HepG2 (cell line): ENCODE data around the gene RRBP1. TPM values are rescaled to one million over a fixed set of nuclear protein-coding genes. Genes with fewer than 3 reads are reported as not detected.

Experiments used
- ATF1 ChIP-seq: IDR thresholded peaks from 2 replicates; pipeline ENCODE4 v1.6.1; 2016; ENCODE audit warnings: mild to moderate bottlenecking, control low read depth
- ATM ChIP-seq: fragments of 450-650 bp; IDR thresholded peaks from 2 replicates; pipeline ENCODE4 v1.7.1; 2017; ENCODE audit warnings: mild to moderate bottlenecking, borderline replicate concordance
- CC2D1A ChIP-seq: sonication (generic); formaldehyde crosslinking; IDR thresholded peaks from 2 replicates; pipeline ENCODE4 v1.8.1; 2023; ENCODE audit warnings: mild to moderate bottlenecking, missing genetic modification reagents
- EEA1 ChIP-seq: sonication (generic); formaldehyde crosslinking; IDR thresholded peaks from 2 replicates; pipeline ENCODE4 v1.5.1; 2020; ENCODE audit warnings: mild to moderate bottlenecking, missing genetic modification reagents, borderline replicate concordance
- FOXC1 ChIP-seq: sonication (generic); formaldehyde crosslinking; IDR thresholded peaks from 2 replicates; pipeline ENCODE4 v1.8.0; 2022; ENCODE audit warnings: mild to moderate bottlenecking, missing genetic modification reagents, borderline replicate concordance
- GATAD2A ChIP-seq: IDR thresholded peaks from 2 replicates; pipeline ENCODE4 v1.6.1; 2016
- KAT8 ChIP-seq: IDR thresholded peaks from 2 replicates; pipeline ENCODE4 v1.6.1; 2016; ENCODE audit warnings: missing genetic modification reagents, missing compliant biosample characterization
- KLF9 ChIP-seq: IDR thresholded peaks from 2 replicates; pipeline ENCODE4 v1.6.1; 2016; ENCODE audit warnings: low read depth
- MED1 ChIP-seq: sonication (generic); formaldehyde crosslinking; IDR thresholded peaks from 2 replicates; pipeline ENCODE4 v1.4.0; 2020; ENCODE audit warnings: missing genetic modification reagents
- NKX3-1 ChIP-seq: sonication (generic); formaldehyde crosslinking; IDR thresholded peaks from 2 replicates; pipeline ENCODE4 v1.5.0; 2020; ENCODE audit warnings: missing genetic modification reagents
- PTBP1 ChIP-seq: fragments of 200-400 bp; formaldehyde crosslinking; IDR thresholded peaks from 2 replicates; pipeline ENCODE4 v1.6.1; 2018; ENCODE audit warnings: low read length, low read depth; ENCODE audit not compliant: poor library complexity, severe bottlenecking
- SUZ12 ChIP-seq: fragments of 150-350 bp; IDR thresholded peaks from 2 replicates; pipeline ENCODE4 v1.6.1; 2014; ENCODE audit warnings: low read depth, low read length
- ZNF3 ChIP-seq: IDR thresholded peaks from 2 replicates; pipeline ENCODE4 v1.7.0; 2017; ENCODE audit warnings: inconsistent platforms
- ZNF430 ChIP-seq: sonication (generic); formaldehyde crosslinking; IDR thresholded peaks from 2 replicates; pipeline ENCODE4 v1.9.0; 2021; ENCODE audit warnings: mild to moderate bottlenecking, missing genetic modification reagents
- ZNF780A ChIP-seq: sonication (generic); formaldehyde crosslinking; IDR thresholded peaks from 2 replicates; pipeline ENCODE4 v1.8.0; 2022; ENCODE audit warnings: mild to moderate bottlenecking, missing genetic modification reagents, moderate library complexity
- ZSCAN21 ChIP-seq: sonication (generic); formaldehyde crosslinking; IDR thresholded peaks from 2 replicates; pipeline ENCODE4 v1.8.0; 2022; ENCODE audit warnings: mild to moderate bottlenecking, missing genetic modification reagents, moderate library complexity, borderline replicate concordance
- ZSCAN25 ChIP-seq: sonication (generic); formaldehyde crosslinking; IDR thresholded peaks from 2 replicates; pipeline ENCODE4 v1.8.0; 2022; ENCODE audit warnings: mild to moderate bottlenecking, missing genetic modification reagents
- polyA plus RNA-seq, 8 experiments: library from polyadenylated mRNA; depleted of rRNA in 3 of 8; stranded (reverse) in 7 of 8; unstranded in 1 of 8; fragments of >200 nt; fragmentation: Illumina TruSeq in 4 of 8; extraction: Trizol in 4 of 8; gene quantifications; 2 replicates each; pipeline versions ENCODE4 v1.2.1 to v1.2.3, GENCODE V29; 2011 to 2016; ENCODE audit warnings: low read depth in 4 of 8, missing spikeins in 1 of 8, mixed read lengths in 1 of 8; ENCODE audit not compliant: insufficient read depth in 1 of 8
- total RNA-seq, 5 experiments: library from RNA; depleted of rRNA; stranded (reverse); fragments of >200 nt; fragmentation: Illumina TruSeq; extraction: Trizol; gene quantifications; 2 replicates each; pipeline ENCODE4 v1.2.3, GENCODE V29; 2016; ENCODE audit warnings: low read depth in 1 of 5
- TF ChIP-seq, protein P1 (sequence below): fragments of 450-650 bp; IDR thresholded peaks from 2 replicates; pipeline ENCODE4 v1.6.1; 2017
- TF ChIP-seq, protein P2 (sequence below): sonication (generic); formaldehyde crosslinking; IDR thresholded peaks from 2 replicates; pipeline ENCODE4 v1.4.0; 2020; ENCODE audit warnings: missing genetic modification reagents
- TF ChIP-seq, protein P3 (sequence below): IDR thresholded peaks from 2 replicates; pipeline ENCODE4 v1.6.1; 2018; ENCODE audit warnings: missing genetic modification reagents, mild to moderate bottlenecking, missing compliant biosample characterization
- TF ChIP-seq, protein P4 (sequence below): sonication (generic); formaldehyde crosslinking; IDR thresholded peaks from 2 replicates; pipeline ENCODE4 v1.4.0; 2020; ENCODE audit warnings: missing genetic modification reagents, mild to moderate bottlenecking, borderline replicate concordance
- TF ChIP-seq, protein P5 (sequence below): sonication (generic); formaldehyde crosslinking; IDR thresholded peaks from 2 replicates; pipeline ENCODE4 v1.4.0; 2020; ENCODE audit warnings: low read depth, missing genetic modification reagents
- TF ChIP-seq, protein P6 (sequence below): sonication (generic); formaldehyde crosslinking; IDR thresholded peaks from 2 replicates; pipeline ENCODE4 v1.5.0; 2020; ENCODE audit warnings: mild to moderate bottlenecking, low read depth, missing genetic modification reagents, borderline replicate concordance

Gene RRBP1
- total and polyA plus RNA-seq, 2 of the 13 experiments (the other 11 are each of a cell fraction or from before 2014, with no cell fraction given), result 150 to 222 TPM

DNA sequence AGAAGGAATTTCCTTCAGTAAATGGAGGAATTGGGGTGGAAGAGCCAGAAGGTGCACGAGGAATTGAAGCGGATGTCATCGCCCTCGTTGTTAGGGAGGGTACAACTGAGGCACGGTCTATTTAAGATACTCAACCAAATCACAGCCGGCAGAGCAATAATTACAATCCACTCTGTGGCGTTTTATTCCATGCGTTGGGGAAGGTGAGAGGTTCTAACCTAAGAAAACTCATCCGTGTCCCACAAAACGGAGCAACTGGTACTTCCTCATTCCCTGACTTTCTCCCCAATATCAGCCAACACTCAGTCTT lies 802 bp upstream of the RRBP1 start (continued):
- TF ChIP-seq, protein P1, sequence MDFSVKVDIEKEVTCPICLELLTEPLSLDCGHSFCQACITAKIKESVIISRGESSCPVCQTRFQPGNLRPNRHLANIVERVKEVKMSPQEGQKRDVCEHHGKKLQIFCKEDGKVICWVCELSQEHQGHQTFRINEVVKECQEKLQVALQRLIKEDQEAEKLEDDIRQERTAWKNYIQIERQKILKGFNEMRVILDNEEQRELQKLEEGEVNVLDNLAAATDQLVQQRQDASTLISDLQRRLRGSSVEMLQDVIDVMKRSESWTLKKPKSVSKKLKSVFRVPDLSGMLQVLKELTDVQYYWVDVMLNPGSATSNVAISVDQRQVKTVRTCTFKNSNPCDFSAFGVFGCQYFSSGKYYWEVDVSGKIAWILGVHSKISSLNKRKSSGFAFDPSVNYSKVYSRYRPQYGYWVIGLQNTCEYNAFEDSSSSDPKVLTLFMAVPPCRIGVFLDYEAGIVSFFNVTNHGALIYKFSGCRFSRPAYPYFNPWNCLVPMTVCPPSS, result no peak
- TF ChIP-seq, protein P2, sequence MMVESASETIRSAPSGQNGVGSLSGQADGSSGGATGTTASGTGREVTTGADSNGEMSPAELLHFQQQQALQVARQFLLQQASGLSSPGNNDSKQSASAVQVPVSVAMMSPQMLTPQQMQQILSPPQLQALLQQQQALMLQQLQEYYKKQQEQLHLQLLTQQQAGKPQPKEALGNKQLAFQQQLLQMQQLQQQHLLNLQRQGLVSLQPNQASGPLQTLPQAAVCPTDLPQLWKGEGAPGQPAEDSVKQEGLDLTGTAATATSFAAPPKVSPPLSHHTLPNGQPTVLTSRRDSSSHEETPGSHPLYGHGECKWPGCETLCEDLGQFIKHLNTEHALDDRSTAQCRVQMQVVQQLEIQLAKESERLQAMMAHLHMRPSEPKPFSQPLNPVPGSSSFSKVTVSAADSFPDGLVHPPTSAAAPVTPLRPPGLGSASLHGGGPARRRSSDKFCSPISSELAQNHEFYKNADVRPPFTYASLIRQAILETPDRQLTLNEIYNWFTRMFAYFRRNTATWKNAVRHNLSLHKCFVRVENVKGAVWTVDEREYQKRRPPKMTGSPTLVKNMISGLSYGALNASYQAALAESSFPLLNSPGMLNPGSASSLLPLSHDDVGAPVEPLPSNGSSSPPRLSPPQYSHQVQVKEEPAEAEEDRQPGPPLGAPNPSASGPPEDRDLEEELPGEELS, result no peak
- TF ChIP-seq GATAD2A (CRISPR knock-in tag) (0 out of 2 replicates have a peak, but pooled peaks have one; percentile 5), ZNF3 (CRISPR knock-in tag) (no peak), EEA1 (CRISPR knock-in tag) (no peak), ZSCAN21 (CRISPR knock-in tag) (peak; percentile 1; the same call in 1 of the 2 replicates), PTBP1 (no peak), MED1 (CRISPR knock-in tag) (no peak), KAT8 (CRISPR knock-in tag) (peak; percentile 35; the same call in 1 of the 2 replicates), NKX3-1 (no peak), SUZ12 (no peak), CC2D1A (CRISPR knock-in tag) (no peak), ZNF780A (CRISPR knock-in tag) (no peak), KLF9 (CRISPR knock-in tag) (no peak), ZNF430 (CRISPR knock-in tag) (no peak), FOXC1 (CRISPR knock-in tag) (no peak; the same call in 1 of the 2 replicates), ZSCAN25 (CRISPR knock-in tag) (no peak), ATM (no peak), ATF1 (no peak)
- TF ChIP-seq, protein P3, sequence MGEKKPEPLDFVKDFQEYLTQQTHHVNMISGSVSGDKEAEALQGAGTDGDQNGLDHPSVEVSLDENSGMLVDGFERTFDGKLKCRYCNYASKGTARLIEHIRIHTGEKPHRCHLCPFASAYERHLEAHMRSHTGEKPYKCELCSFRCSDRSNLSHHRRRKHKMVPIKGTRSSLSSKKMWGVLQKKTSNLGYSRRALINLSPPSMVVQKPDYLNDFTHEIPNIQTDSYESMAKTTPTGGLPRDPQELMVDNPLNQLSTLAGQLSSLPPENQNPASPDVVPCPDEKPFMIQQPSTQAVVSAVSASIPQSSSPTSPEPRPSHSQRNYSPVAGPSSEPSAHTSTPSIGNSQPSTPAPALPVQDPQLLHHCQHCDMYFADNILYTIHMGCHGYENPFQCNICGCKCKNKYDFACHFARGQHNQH (CRISPR knock-in tag), result no peak
- TF ChIP-seq, protein P4, sequence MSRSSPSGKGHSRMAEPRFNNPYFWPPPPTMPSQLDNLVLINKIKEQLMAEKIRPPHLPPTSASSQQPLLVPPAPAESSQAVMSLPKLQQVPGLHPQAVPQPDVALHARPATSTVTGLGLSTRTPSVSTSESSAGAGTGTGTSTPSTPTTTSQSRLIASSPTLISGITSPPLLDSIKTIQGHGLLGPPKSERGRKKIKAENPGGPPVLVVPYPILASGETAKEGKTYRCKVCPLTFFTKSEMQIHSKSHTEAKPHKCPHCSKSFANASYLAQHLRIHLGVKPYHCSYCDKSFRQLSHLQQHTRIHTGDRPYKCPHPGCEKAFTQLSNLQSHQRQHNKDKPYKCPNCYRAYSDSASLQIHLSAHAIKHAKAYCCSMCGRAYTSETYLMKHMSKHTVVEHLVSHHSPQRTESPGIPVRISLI, result no peak
- TF ChIP-seq, protein P5, sequence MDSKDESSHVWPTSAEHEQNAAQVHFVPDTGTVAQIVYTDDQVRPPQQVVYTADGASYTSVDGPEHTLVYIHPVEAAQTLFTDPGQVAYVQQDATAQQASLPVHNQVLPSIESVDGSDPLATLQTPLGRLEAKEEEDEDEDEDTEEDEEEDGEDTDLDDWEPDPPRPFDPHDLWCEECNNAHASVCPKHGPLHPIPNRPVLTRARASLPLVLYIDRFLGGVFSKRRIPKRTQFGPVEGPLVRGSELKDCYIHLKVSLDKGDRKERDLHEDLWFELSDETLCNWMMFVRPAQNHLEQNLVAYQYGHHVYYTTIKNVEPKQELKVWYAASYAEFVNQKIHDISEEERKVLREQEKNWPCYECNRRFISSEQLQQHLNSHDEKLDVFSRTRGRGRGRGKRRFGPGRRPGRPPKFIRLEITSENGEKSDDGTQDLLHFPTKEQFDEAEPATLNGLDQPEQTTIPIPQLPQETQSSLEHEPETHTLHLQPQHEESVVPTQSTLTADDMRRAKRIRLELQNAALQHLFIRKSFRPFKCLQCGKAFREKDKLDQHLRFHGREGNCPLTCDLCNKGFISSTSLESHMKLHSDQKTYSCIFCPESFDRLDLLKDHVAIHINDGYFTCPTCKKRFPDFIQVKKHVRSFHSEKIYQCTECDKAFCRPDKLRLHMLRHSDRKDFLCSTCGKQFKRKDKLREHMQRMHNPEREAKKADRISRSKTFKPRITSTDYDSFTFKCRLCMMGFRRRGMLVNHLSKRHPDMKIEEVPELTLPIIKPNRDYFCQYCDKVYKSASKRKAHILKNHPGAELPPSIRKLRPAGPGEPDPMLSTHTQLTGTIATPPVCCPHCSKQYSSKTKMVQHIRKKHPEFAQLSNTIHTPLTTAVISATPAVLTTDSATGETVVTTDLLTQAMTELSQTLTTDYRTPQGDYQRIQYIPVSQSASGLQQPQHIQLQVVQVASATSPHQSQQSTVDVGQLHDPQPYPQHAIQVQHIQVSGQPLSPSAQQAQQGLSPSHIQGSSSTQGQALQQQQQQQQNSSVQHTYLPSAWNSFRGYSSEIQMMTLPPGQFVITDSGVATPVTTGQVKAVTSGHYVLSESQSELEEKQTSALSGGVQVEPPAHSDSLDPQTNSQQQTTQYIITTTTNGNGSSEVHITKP (CRISPR knock-in tag), result no peak
- TF ChIP-seq, protein P6, sequence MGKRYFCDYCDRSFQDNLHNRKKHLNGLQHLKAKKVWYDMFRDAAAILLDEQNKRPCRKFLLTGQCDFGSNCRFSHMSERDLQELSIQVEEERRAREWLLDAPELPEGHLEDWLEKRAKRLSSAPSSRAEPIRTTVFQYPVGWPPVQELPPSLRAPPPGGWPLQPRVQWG (CRISPR knock-in tag), result no peak
